Measurements from ENCODE around the gene CYP4B1. TPM values are rescaled to one million over a fixed set of nuclear protein-coding genes. Genes with fewer than 3 reads are reported as not detected.

CYP4B1 gene
- total RNA-seq, 4 donors from 2014 or later: 41.1 to 150 (median 113) TPM

- TF ChIP-seq CTCF (IDR thresholded peaks at IDR 0.05) (no peak), POLR2A (IDR thresholded peaks at IDR 0.05; ENCODE audit: low read depth) (no peak), EP300 (IDR thresholded peaks at IDR 0.05) (no peak), POLR2AphosphoS5 (IDR thresholded peaks at IDR 0.05) (no peak)
- no peak overlapping the region for H3K27ac ChIP-seq (replicated peaks in 1 of 4)
- 78% methylated on average over 2 of the region's 2 CpGs for WGBS
- H3K9me3 ChIP-seq: peaks cover 0 to 9% (median 5%) of the 10 kb centered on the region in 4 donors
- no peaks in the 10 kb centered on the region for H3K4me1 ChIP-seq
- intact Hi-C loops (cut with DNase I): no loop called here
- DNase-seq (ENCODE audit: extremely low spot score): no peak
- no peak overlapping the region for H3K4me3 ChIP-seq
- no peaks in the 10 kb centered on the region for H3K36me3 ChIP-seq
- peaks cover 0 to 23% (median 2%) of the 10 kb centered on the region in 4 donors for H3K27me3 ChIP-seq
Observed at GRCh38 chr1:46764402-46764801, 34.4 kb upstream of the CYP4B1 start.

- WGBS: 60% methylated on average over 4 of the region's 4 CpGs
- TF ChIP-seq EP300 (IDR thresholded peaks at IDR 0.05) (no peak), POLR2AphosphoS5 (IDR thresholded peaks at IDR 0.05) (no peak), CTCF (IDR thresholded peaks at IDR 0.05) (no peak), POLR2A (IDR thresholded peaks at IDR 0.05; ENCODE audit: low read depth) (no peak)
- DNase-seq (ENCODE audit: extremely low spot score): no peak
Observed at GRCh38 chr1:46767649-46768282, 31.1 kb upstream of the CYP4B1 start.

GRCh38 chr1:46768445-46768844 is 30.4 kb upstream of the CYP4B1 start:
- peaks cover 0 to 38% (median 27%) of the 10 kb centered on the region in 4 donors for H3K9me3 ChIP-seq
- WGBS: 91% methylated on average over 5 of the region's 5 CpGs
- no peaks in the 10 kb centered on the region for H3K36me3 ChIP-seq
- H3K27ac ChIP-seq (replicated peaks in 1 of 4): no peak overlapping the region
- no peak overlapping the region for H3K4me3 ChIP-seq
- intact Hi-C loops (cut with DNase I): no loop called here
- H3K4me1 ChIP-seq: no peaks in the 10 kb centered on the region
- peaks cover 0 to 15% (median 0%) of the 10 kb centered on the region in 4 donors for H3K27me3 ChIP-seq
- TF ChIP-seq EP300 (IDR thresholded peaks at IDR 0.05): no peak
- TF ChIP-seq POLR2A (IDR thresholded peaks at IDR 0.05; ENCODE audit: low read depth): no peak
- TF ChIP-seq CTCF (IDR thresholded peaks at IDR 0.05): no peak
- no peak for TF ChIP-seq POLR2AphosphoS5 (IDR thresholded peaks at IDR 0.05)
- DNase-seq (ENCODE audit: extremely low spot score): no peak

More at GRCh38 chr1:46767649-46768282, 31.1 kb upstream of the CYP4B1 start:
- Histone ChIP-seq H3K4me3 (no peak overlapping the region), H3K27ac (replicated peaks in 1 of 4) (no peak overlapping the region), H3K36me3 (no peaks in the 10 kb centered on the region), H3K27me3 (peaks cover 0 to 19% (median 0%) of the 10 kb centered on the region in 4 donors), H3K4me1 (no peaks in the 10 kb centered on the region), H3K9me3 (peaks cover 0 to 37% (median 29%) of the 10 kb centered on the region in 4 donors)
- intact Hi-C loops (cut with DNase I): no loop called here

GRCh38 chr1:46769028-46769740 is 29.7 kb upstream of the CYP4B1 start:
- intact Hi-C loops (cut with DNase I): no loop called here
- Histone ChIP-seq H3K36me3 (no peaks in the 10 kb centered on the region), H3K27ac (replicated peaks in 1 of 4) (no peak overlapping the region), H3K4me3 (no peak overlapping the region), H3K27me3 (peaks cover 0 to 9% (median 0%) of the 10 kb centered on the region in 4 donors), H3K9me3 (peaks cover 0 to 38% (median 27%) of the 10 kb centered on the region in 4 donors), H3K4me1 (no peaks in the 10 kb centered on the region)
- TF ChIP-seq EP300 (IDR thresholded peaks at IDR 0.05) (no peak), POLR2AphosphoS5 (IDR thresholded peaks at IDR 0.05) (no peak), POLR2A (IDR thresholded peaks at IDR 0.05; ENCODE audit: low read depth) (no peak), CTCF (IDR thresholded peaks at IDR 0.05) (no peak)
- no peak for DNase-seq (ENCODE audit: extremely low spot score)

Data from esophagus muscularis mucosa (tissue), 4 donors.